ENCODE measurements around the gene ABTB2. TPM values are rescaled to one million over a fixed set of nuclear protein-coding genes. Genes with fewer than 3 reads are reported as not detected.

ABTB2 gene
- total RNA-seq, 1 donor from 2014 or later = 12.1 TPM

GRCh38 chr11:34275486-34275885 is 82.3 kb downstream of the ABTB2 start:
- no peak for DNase-seq
- intact Hi-C loops (cut with micrococcal nuclease) = no loop called here
- no peak for ATAC-seq

GRCh38 chr11:34274712-34275398 is 83.0 kb downstream of the ABTB2 start:
- ATAC-seq (peak; percentile 88), DNase-seq (peak; percentile 83)
- intact Hi-C loops (cut with micrococcal nuclease) = no loop called here

GRCh38 chr11:34273099-34273498 is 84.7 kb downstream of the ABTB2 start:
- intact Hi-C loops (cut with micrococcal nuclease) = no loop called here
- DNase-seq = no peak
- no peak for ATAC-seq

- DNase-seq (no peak), ATAC-seq (no peak)
- intact Hi-C loops (cut with micrococcal nuclease) = no loop called here
Observed at GRCh38 chr11:34271727-34272126, 86.1 kb downstream of the ABTB2 start.

- ATAC-seq (no peak), DNase-seq (no peak)
- intact Hi-C loops (cut with micrococcal nuclease) = no loop called here
Observed at GRCh38 chr11:34270711-34271110, 87.1 kb downstream of the ABTB2 start.

- ATAC-seq (no peak), DNase-seq (no peak)
- intact Hi-C loops (cut with micrococcal nuclease) = no loop called here
Observed at GRCh38 chr11:34269694-34270245, 88.0 kb downstream of the ABTB2 start.

- ATAC-seq = no peak
- no peak for DNase-seq
- intact Hi-C loops (cut with micrococcal nuclease) = no loop called here
Observed at GRCh38 chr11:34268906-34269430, 88.8 kb downstream of the ABTB2 start.

- no peak for DNase-seq
- ATAC-seq = no peak
- intact Hi-C loops (cut with micrococcal nuclease) = no loop called here
Observed at GRCh38 chr11:34267417-34267816, 90.4 kb downstream of the ABTB2 start.

- DNase-seq (peak; percentile 60), ATAC-seq (peak; percentile 33)
- intact Hi-C loops (cut with micrococcal nuclease) = no loop called here
Observed at GRCh38 chr11:34267013-34267412, 90.8 kb downstream of the ABTB2 start.

- ATAC-seq (peak; percentile 60), DNase-seq (no peak)
- intact Hi-C loops (cut with micrococcal nuclease) = no loop called here
Observed at GRCh38 chr11:34266090-34266912, 91.5 kb downstream of the ABTB2 start.

GRCh38 chr11:34264303-34265110 is 93.3 kb downstream of the ABTB2 start:
- intact Hi-C loops (cut with micrococcal nuclease) = no loop called here
- DNase-seq = no peak
- no peak for ATAC-seq

GRCh38 chr11:34263441-34264091 is 94.2 kb downstream of the ABTB2 start:
- peak; percentile 80 for ATAC-seq
- intact Hi-C loops (cut with micrococcal nuclease) = no loop called here
- peak; percentile 73 for DNase-seq

GRCh38 chr11:34262531-34263081 is 95.2 kb downstream of the ABTB2 start:
- intact Hi-C loops (cut with micrococcal nuclease) = no loop called here
- ATAC-seq = peak; percentile 17

GRCh38 chr11:34261820-34262219 is 96.0 kb downstream of the ABTB2 start:
- DNase-seq = no peak
- ATAC-seq = no peak
- intact Hi-C loops (cut with micrococcal nuclease) = no loop called here

More at GRCh38 chr11:34262531-34263081, 95.2 kb downstream of the ABTB2 start:
- no peak for DNase-seq

GRCh38 chr11:34261095-34261494 is 96.7 kb downstream of the ABTB2 start:
- DNase-seq = no peak
- intact Hi-C loops (cut with micrococcal nuclease) = no loop called here
- ATAC-seq = no peak

- intact Hi-C loops (cut with micrococcal nuclease) = no loop called here
- DNase-seq = no peak
- no peak for ATAC-seq
Observed at GRCh38 chr11:34260072-34260575, 97.7 kb downstream of the ABTB2 start.

- ATAC-seq (no peak), DNase-seq (no peak)
- intact Hi-C loops (cut with micrococcal nuclease) = loop anchor here (10.0 kb wide), 1 partner anchor 86 kb away; no protein-coding TSS in a partner anchor
Observed at GRCh38 chr11:34259087-34259486, 98.7 kb downstream of the ABTB2 start.

- DNase-seq = no peak
- ATAC-seq = peak; percentile 78
- intact Hi-C loops (cut with micrococcal nuclease) = loop anchor here (10.0 kb wide), 1 partner anchor 88 kb away; no protein-coding TSS in a partner anchor
Observed at GRCh38 chr11:34256626-34257025, 101.2 kb downstream of the ABTB2 start.
